Astrocyte (in vitro differentiated cells and primary cell): Measurements from ENCODE around the gene TMEM45A. TPM values are rescaled to one million over a fixed set of nuclear protein-coding genes. Genes with fewer than 3 reads are reported as not detected.

Experiments
- DNase-seq: peaks from one replicate; pipeline ENCODE4 v3.0.0-alpha.2; 2010; ENCODE audit warnings: low read depth
- FAIRE-seq: peaks from 2 replicates; lab custom pipeline; 2011; peaks lifted over from hg19 to GRCh38; lab: Jason Lieb, UNC
- H2AFZ ChIP-seq: 2 replicates; pipeline ENCODE4 v1.6.0; 2012; ENCODE audit warnings: low read depth, low read length, inconsistent platforms
- H3K27ac ChIP-seq: 2 replicates; pipeline ENCODE4 v1.5.1; 2011; ENCODE audit warnings: low read depth, low read length, inconsistent platforms
- H3K27me3 ChIP-seq: 2 replicates; pipeline ENCODE4 v1.6.0; 2011; ENCODE audit warnings: low read length, inconsistent platforms; ENCODE audit not compliant: insufficient read depth
- H3K36me3 ChIP-seq: 2 replicates; pipeline ENCODE4 v1.5.1; 2011; ENCODE audit warnings: low read length, inconsistent platforms; ENCODE audit not compliant: insufficient read depth
- H3K4me1 ChIP-seq: 2 replicates; pipeline ENCODE4 v1.5.1; 2011; ENCODE audit warnings: low read length, inconsistent platforms; ENCODE audit not compliant: insufficient read depth
- H3K4me2 ChIP-seq: 2 replicates; pipeline ENCODE4 v1.6.0; 2012; ENCODE audit warnings: low read length, inconsistent platforms
- H3K4me3 ChIP-seq: 2 replicates; pipeline ENCODE4 v1.5.1; 2011; ENCODE audit warnings: low read depth, mild to moderate bottlenecking, low read length, inconsistent platforms; ENCODE audit not compliant: insufficient read depth
- H3K79me2 ChIP-seq: 2 replicates; pipeline ENCODE4 v1.6.0; 2012; ENCODE audit warnings: mild to moderate bottlenecking, low read length, inconsistent platforms; ENCODE audit not compliant: insufficient read depth
- H3K9ac ChIP-seq: 2 replicates; pipeline ENCODE4 v1.6.0; 2012; ENCODE audit warnings: mild to moderate bottlenecking, low read length, inconsistent platforms
- H3K9me3 ChIP-seq: 2 replicates; pipeline ENCODE4 v1.5.1; 2012; ENCODE audit warnings: low read depth, mild to moderate bottlenecking, low read length, inconsistent platforms; ENCODE audit not compliant: insufficient read depth
- H4K20me1 ChIP-seq: 2 replicates; pipeline ENCODE4 v1.6.0; 2012; ENCODE audit warnings: low read length, inconsistent platforms; ENCODE audit not compliant: insufficient read depth
- H3K27ac Mint-ChIP-seq: one replicate; pipeline ENCODE4 v1.8.0; 2021; ENCODE audit warnings: mild to moderate bottlenecking, mixed read lengths; ENCODE audit not compliant: unreplicated experiment
- H3K27me3 Mint-ChIP-seq: one replicate; pipeline ENCODE4 v1.8.0; 2021; ENCODE audit warnings: low read depth, mixed read lengths; ENCODE audit not compliant: unreplicated experiment
- H3K36me3 Mint-ChIP-seq: one replicate; pipeline ENCODE4 v1.8.0; 2021; ENCODE audit warnings: low read depth, mixed read lengths; ENCODE audit not compliant: unreplicated experiment
- H3K4me1 Mint-ChIP-seq: one replicate; pipeline ENCODE4 v1.8.0; 2021; ENCODE audit warnings: low read depth, mixed read lengths; ENCODE audit not compliant: unreplicated experiment
- H3K4me3 Mint-ChIP-seq: one replicate; pipeline ENCODE4 v1.8.0; 2021; ENCODE audit warnings: mild to moderate bottlenecking, moderate library complexity, mixed read lengths; ENCODE audit not compliant: unreplicated experiment
- H3K9me3 Mint-ChIP-seq: one replicate; pipeline ENCODE4 v1.8.0; 2021; ENCODE audit warnings: mild to moderate bottlenecking, mixed read lengths; ENCODE audit not compliant: unreplicated experiment
- EZH2 ChIP-seq: IDR thresholded peaks from 2 replicates; pipeline ENCODE4 v1.6.1; 2012; ENCODE audit warnings: mild to moderate bottlenecking, low read length, inconsistent platforms; ENCODE audit not compliant: insufficient read depth
- total RNA-seq: library from RNA; stranded (reverse); gene quantifications from 2 replicates; pipeline ENCODE4 v1.2.1, GENCODE V29; 2021
- TF ChIP-seq, protein P1 (sequence below): IDR thresholded peaks from 2 replicates; pipeline ENCODE4 v1.5.1; 2011; ENCODE audit warnings: low read depth, mild to moderate bottlenecking, inconsistent platforms, low read length, moderate library complexity; ENCODE audit not compliant: insufficient read depth

TMEM45A gene
- total RNA-seq, 1 donor from 2014 or later: 35.5 TPM

DNA sequence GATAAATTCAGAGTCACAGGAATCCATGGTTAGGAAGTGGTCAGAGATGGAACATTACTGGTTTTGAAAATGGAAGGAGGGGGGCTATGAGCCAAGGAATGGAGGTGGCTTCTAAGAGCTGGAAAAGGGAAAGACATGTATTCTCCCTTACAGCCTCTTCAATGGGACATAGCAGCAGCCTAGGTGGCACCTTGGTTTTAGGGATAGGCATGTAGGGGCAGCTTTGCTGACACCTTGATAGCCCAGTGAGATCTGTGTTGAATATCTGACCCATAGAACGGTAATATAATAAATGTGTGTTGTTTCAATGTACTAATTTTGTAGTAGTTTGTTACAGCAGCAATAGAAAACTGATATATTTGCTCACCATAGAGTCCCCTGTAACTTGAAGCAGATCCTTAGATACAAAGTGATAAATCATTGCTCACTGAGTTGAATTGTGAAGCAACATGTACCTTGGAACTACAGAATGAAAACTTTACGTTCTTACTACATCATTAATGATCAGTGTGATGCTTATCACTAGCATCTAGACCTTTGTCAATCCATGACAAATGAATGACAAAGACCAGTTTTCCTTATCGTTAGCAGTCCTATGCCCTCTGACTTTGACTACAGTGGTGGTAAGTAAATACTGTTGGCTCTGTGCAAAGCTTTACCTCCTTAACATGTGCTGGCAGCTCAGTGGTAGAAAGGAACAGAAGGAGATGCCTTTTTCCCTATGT, 53.8 kb downstream of the TMEM45A start:
- H3K4me3 Mint-ChIP-seq: no peak overlapping the region
- H2AFZ ChIP-seq: no peak overlapping the region
- no peak overlapping the region for H3K4me2 ChIP-seq
- no peak overlapping the region for H3K4me3 ChIP-seq
- no peaks in the 10 kb centered on the region for H3K27me3 Mint-ChIP-seq
- no peak for FAIRE-seq
- H3K9me3 Mint-ChIP-seq: no peaks in the 10 kb centered on the region
- no peaks in the 10 kb centered on the region for H4K20me1 ChIP-seq
- peaks cover 2% of the 10 kb centered on the region for H3K4me1 Mint-ChIP-seq
- no peak overlapping the region for H3K27ac ChIP-seq
- TF ChIP-seq, protein P1, sequence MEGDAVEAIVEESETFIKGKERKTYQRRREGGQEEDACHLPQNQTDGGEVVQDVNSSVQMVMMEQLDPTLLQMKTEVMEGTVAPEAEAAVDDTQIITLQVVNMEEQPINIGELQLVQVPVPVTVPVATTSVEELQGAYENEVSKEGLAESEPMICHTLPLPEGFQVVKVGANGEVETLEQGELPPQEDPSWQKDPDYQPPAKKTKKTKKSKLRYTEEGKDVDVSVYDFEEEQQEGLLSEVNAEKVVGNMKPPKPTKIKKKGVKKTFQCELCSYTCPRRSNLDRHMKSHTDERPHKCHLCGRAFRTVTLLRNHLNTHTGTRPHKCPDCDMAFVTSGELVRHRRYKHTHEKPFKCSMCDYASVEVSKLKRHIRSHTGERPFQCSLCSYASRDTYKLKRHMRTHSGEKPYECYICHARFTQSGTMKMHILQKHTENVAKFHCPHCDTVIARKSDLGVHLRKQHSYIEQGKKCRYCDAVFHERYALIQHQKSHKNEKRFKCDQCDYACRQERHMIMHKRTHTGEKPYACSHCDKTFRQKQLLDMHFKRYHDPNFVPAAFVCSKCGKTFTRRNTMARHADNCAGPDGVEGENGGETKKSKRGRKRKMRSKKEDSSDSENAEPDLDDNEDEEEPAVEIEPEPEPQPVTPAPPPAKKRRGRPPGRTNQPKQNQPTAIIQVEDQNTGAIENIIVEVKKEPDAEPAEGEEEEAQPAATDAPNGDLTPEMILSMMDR: no peak
- TF ChIP-seq EZH2: no peak
- no peaks in the 10 kb centered on the region for H3K27me3 ChIP-seq
- H3K27ac Mint-ChIP-seq: no peak overlapping the region
- H3K79me2 ChIP-seq: no peaks in the 10 kb centered on the region
- no peaks in the 10 kb centered on the region for H3K36me3 ChIP-seq
- H3K36me3 Mint-ChIP-seq: peaks cover 14% of the 10 kb centered on the region
- no peaks in the 10 kb centered on the region for H3K4me1 ChIP-seq
- no peak for DNase-seq
- no peaks in the 10 kb centered on the region for H3K9me3 ChIP-seq
- H3K9ac ChIP-seq: no peak overlapping the region

DNA sequence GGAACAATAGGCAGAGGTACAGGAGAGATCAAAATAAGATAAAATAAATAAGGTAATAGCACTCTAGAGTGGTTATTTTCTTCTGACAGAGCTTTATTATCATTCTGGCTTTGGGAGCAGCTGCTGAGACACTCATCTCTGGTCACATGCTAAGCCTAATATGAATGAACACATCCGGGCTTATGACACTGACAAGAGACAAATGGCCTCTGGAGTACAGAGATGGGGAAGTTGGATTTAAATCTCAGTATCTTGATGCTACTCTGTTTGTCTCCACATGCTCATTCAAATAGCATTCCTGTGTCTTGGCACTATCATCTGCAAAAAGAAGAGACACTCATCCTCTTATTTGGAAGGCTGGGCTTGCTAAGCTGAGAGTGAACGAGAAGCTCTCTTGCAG, 55.6 kb downstream of the TMEM45A start:
- H3K4me3 ChIP-seq: no peak overlapping the region
- no peak for DNase-seq
- H3K9me3 Mint-ChIP-seq: peaks cover 4% of the 10 kb centered on the region
- no peak overlapping the region for H3K27ac Mint-ChIP-seq
- peaks cover 10% of the 10 kb centered on the region for H3K36me3 Mint-ChIP-seq
- TF ChIP-seq, protein P1: no peak
- TF ChIP-seq EZH2: no peak
- no peak overlapping the region for H3K27ac ChIP-seq
- H3K9me3 ChIP-seq: no peaks in the 10 kb centered on the region
- no peak for FAIRE-seq
- H4K20me1 ChIP-seq: no peaks in the 10 kb centered on the region
- H3K4me3 Mint-ChIP-seq: no peak overlapping the region
- peaks cover 4% of the 10 kb centered on the region for H3K4me1 Mint-ChIP-seq
- H2AFZ ChIP-seq: no peak overlapping the region
- no peaks in the 10 kb centered on the region for H3K79me2 ChIP-seq
- no peak overlapping the region for H3K9ac ChIP-seq
- no peaks in the 10 kb centered on the region for H3K36me3 ChIP-seq
- no peaks in the 10 kb centered on the region for H3K4me1 ChIP-seq
- no peaks in the 10 kb centered on the region for H3K27me3 ChIP-seq
- no peak overlapping the region for H3K4me2 ChIP-seq
- H3K27me3 Mint-ChIP-seq: no peaks in the 10 kb centered on the region

DNA sequence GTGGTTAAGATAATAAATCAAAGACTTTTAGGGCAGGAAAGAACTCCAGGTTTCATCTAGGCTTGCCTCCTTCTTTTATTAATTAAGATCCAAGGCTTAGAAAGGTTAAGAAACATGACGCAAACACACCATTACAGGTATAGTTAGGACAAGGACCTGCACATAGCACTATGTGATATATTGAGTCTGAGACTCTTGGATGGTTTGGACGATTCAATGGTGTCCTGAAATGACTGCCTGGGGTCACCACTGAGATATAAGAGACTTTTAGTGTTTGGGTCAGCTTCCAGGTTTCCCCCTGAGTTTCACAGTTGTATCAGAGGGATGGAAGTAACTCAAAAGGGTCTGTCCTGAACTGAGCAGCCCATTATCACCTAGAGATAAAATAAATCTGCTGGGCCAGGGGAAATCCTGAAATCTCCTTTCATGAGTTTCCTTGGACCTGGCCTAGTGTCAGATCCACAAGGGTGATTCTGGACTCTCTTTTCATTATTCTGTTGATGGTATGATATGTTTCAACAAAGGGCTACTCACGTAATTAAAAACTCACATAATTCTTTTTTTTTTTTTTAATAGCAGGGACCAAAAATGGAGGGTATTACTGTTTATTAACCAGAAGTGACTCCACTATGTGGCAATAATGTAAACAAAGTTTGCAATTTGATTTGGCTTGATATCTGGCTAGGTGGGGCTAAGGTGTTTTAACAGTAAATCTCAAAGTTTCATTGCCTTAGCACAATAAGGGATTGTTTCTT, 61.4 kb downstream of the TMEM45A start:
- Histone ChIP-seq H4K20me1 (no peaks in the 10 kb centered on the region), H3K36me3 (peaks cover 4% of the 10 kb centered on the region), H3K27ac (no peak overlapping the region), H3K79me2 (no peaks in the 10 kb centered on the region), H3K27me3 (no peaks in the 10 kb centered on the region), H3K9ac (no peak overlapping the region), H3K4me2 (no peak overlapping the region), H3K4me1 (no peaks in the 10 kb centered on the region), H2AFZ (no peak overlapping the region), H3K4me3 (no peak overlapping the region), H3K9me3 (no peaks in the 10 kb centered on the region)
- DNase-seq (no peak), FAIRE-seq (no peak)
- Mint-ChIP-seq H3K27ac (no peak overlapping the region), H3K36me3 (peaks cover 7% of the 10 kb centered on the region), H3K9me3 (peaks cover 6% of the 10 kb centered on the region), H3K4me1 (peaks cover 4% of the 10 kb centered on the region), H3K27me3 (no peaks in the 10 kb centered on the region), H3K4me3 (no peak overlapping the region)
- TF ChIP-seq EZH2: no peak
- TF ChIP-seq, protein P1: no peak
